Fibroblast of pulmonary artery (primary cell): Measurements from ENCODE around the gene VWA8.

Source experiments
- DNase-seq: peaks from one replicate; pipeline ENCODE4 v3.0.0-alpha.2; 2010; ENCODE audit warnings: low read depth
- H3K4me3 ChIP-seq: replicated peaks from 2 replicates; pipeline ENCODE4 v1.5.1; 2011; ENCODE audit warnings: low read depth, mild to moderate bottlenecking, control low read depth, low read length, moderate library complexity
- CTCF ChIP-seq: IDR thresholded peaks from 2 replicates; pipeline ENCODE4 v1.5.1; 2011; ENCODE audit warnings: mild to moderate bottlenecking, control low read depth, low read length, inconsistent platforms; ENCODE audit errors: missing control alignments

Gene VWA8

DNA sequence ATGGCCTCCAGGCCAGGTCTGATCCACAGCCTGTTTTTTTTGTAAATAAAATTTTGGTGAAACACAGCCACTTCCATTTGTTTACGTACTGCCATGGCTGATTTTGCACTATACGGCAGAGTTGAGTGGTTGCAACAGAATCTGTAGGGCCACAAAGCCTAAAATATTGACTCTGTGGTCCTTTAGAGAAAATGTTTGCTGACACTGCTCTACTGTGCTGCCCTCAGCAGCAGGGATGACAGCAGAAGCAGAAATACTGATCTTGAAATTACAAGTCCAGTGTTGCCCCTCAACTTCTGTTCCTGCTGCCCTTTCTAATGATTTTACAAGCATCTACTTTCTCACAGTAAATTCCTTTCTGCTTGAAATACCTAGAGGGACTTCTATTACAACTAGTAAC, 258.4 kb downstream of the VWA8 start:
- TF ChIP-seq CTCF = no peak
- no peak for DNase-seq
- no peak overlapping the region for H3K4me3 ChIP-seq

- no peak for TF ChIP-seq CTCF
- no peak for DNase-seq
- no peak overlapping the region for H3K4me3 ChIP-seq
Observed at GRCh38 chr13:41701676-41702075, 259.2 kb downstream of the VWA8 start.

GRCh38 chr13:41700790-41701310, 260.1 kb downstream of the VWA8 start:
- no peak overlapping the region for H3K4me3 ChIP-seq
- DNase-seq = peak; percentile 55
- TF ChIP-seq CTCF = no peak

- no peak for DNase-seq
- H3K4me3 ChIP-seq = no peak overlapping the region
- no peak for TF ChIP-seq CTCF
Observed at GRCh38 chr13:41699759-41700158, 261.1 kb downstream of the VWA8 start.

DNA sequence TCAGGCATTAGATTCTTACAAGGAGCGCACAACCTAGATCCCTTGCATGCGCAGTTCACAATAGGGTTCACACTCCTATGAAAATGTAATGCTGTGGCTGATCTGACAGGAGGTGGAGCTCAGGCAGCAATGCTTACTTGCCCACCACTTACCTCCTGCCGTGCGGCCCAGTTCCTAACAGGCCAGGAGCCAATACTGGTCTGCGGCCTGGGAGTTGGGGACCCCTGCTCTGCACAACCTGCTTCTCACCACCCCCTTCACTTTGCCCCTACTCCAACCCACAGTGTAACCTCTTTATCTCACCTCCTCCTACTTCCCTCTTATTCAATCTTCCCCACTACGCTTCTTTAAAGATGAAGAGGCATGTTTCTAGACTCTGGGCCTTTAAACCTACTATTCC, 263.3 kb downstream of the VWA8 start:
- TF ChIP-seq CTCF = no peak

GRCh38 chr13:41696163-41697003, 264.5 kb downstream of the VWA8 start:
- no peak for TF ChIP-seq CTCF
- no peak overlapping the region for H3K4me3 ChIP-seq
- DNase-seq = peak; percentile 76

More for the DNA sequence above, 263.3 kb downstream of the VWA8 start:
- H3K4me3 ChIP-seq = no peak overlapping the region
- no peak for DNase-seq
